ENCODE measurements around the gene H2AZ2. TPM values are rescaled to one million over a fixed set of nuclear protein-coding genes. Genes with fewer than 3 reads are reported as not detected.
"Not testable (repeated sequence)": the region's sequence is repeated elsewhere in the genome, so short reads cannot be mapped to it uniquely, and the experiment has no call there.

H2AZ2 gene
- total RNA-seq, 1 experiment from 2014 or later, result 354 TPM

DNA sequence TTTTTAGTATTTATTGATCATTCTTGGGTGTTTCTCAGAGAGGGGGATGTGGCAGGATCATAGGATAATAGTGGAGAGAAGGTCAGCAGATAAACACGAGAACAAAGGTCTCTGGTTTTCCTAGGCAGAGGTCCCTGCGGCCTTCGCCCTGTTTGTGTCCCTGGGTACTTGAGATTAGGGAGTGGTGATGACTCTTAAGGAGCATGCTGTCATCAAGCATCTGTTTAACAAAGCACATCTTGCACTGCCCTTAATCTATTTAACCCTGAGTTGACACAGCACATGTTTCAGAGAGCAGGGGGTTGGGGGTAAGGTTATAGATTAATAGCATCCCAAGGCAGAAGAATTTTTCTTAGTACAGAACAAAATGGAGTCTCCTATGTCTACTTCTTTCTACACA is 22.4 kb upstream of the H2AZ2 start:
- H2AFZ ChIP-seq; H3K79me2 ChIP-seq (ENCODE audit: low read depth); H3K27me3 ChIP-seq (ENCODE audit: insufficient read depth, low read depth); H4K20me1 ChIP-seq (ENCODE audit: insufficient read depth); BruUV-seq (replicated peaks); POLR2A ChIA-PET (ENCODE audit: unreplicated experiment); H3K27ac ChIP-seq; CTCF ChIA-PET; H3K9me3 ChIP-seq (ENCODE audit: insufficient read depth, low read depth); H3K9me2 ChIP-seq (ENCODE audit: insufficient read depth); H3K4me3 ChIP-seq; H3K4me2 ChIP-seq; intact Hi-C loops (cut with micrococcal nuclease; ENCODE audit: unreplicated experiment); H3K36me3 ChIP-seq (ENCODE audit: low read depth); DNase-seq: not testable (repeated sequence)
- H3F3A ChIP-seq (ENCODE audit: insufficient read depth, low read depth), result peaks cover 22% of the 10 kb centered on the region; the same call in 1 of the 2 replicates
- H3K4me1 ChIP-seq (replicated peaks; ENCODE audit: insufficient read depth), result peaks cover 14% of the 10 kb centered on the region; the same call in 1 of the 2 replicates

DNA sequence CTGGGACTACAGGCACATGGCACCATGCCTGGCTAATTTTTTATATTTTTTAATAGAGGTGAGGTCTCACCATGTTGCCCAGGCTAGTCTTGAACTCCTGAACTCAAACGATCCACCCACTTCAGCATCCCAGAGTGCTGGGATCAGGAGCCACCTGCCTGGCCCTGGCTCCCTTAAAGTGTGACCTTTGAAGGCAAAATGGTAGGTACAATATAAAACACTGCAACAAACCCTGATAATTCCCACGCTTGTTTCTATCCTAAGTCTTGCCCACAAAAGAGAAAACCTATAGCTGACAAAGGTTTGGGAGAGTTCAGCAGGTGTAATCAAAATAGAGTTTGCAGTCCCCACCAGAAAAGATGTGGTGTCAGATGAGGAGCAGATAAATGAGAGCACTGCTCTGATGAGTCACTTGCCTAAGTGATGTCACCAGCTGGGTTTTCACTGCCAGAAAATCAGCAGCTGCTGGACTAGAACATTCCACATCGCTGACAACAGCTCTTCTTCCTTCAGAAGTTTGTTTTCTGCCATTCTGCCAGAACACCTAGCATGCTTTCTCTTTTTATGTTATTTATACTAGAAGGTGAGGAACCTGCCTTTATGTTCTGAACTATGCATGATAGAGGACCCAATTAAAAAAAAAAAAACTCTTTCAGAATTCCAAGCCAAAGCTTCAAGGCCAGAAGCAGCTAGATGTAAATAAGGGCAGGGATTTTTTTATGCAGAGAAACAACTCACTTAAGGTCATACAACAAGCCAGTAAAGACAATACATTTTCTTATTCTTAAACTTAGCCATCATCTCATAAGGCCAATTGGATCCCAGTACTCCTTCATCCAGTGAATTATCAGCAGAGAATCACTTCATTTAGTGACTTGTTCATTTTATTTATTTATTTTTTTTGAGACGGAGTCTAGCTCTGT is 19.4 kb upstream of the H2AZ2 start:
- Histone ChIP-seq H3K79me2 (ENCODE audit: low read depth) (no peaks in the 10 kb centered on the region), H3K36me3 (ENCODE audit: low read depth) (no peaks in the 10 kb centered on the region), H3K27me3 (ENCODE audit: insufficient read depth, low read depth) (no peaks in the 10 kb centered on the region), H3K27ac (no peak overlapping the region), H3K9me2 (ENCODE audit: insufficient read depth) (no peaks in the 10 kb centered on the region), H3K4me2 (no peak overlapping the region), H3K4me1 (replicated peaks; ENCODE audit: insufficient read depth) (peaks cover 15% of the 10 kb centered on the region; the same call in 1 of the 2 replicates), H3K9me3 (ENCODE audit: insufficient read depth, low read depth) (no peaks in the 10 kb centered on the region; the same call in 1 of the 2 replicates), H3F3A (ENCODE audit: insufficient read depth, low read depth) (peaks cover 15% of the 10 kb centered on the region; the same call in 1 of the 2 replicates), H4K20me1 (ENCODE audit: insufficient read depth) (no peaks in the 10 kb centered on the region), H2AFZ (no peak overlapping the region), H3K4me3 (no peak overlapping the region)
- POLR2A ChIA-PET (ENCODE audit: unreplicated experiment), result interaction anchor here (0.6 kb wide), 1 partner anchor 17 kb away, joined by 3 read pairs; no protein-coding TSS in a partner anchor
- TF ChIP-seq, protein P1, sequence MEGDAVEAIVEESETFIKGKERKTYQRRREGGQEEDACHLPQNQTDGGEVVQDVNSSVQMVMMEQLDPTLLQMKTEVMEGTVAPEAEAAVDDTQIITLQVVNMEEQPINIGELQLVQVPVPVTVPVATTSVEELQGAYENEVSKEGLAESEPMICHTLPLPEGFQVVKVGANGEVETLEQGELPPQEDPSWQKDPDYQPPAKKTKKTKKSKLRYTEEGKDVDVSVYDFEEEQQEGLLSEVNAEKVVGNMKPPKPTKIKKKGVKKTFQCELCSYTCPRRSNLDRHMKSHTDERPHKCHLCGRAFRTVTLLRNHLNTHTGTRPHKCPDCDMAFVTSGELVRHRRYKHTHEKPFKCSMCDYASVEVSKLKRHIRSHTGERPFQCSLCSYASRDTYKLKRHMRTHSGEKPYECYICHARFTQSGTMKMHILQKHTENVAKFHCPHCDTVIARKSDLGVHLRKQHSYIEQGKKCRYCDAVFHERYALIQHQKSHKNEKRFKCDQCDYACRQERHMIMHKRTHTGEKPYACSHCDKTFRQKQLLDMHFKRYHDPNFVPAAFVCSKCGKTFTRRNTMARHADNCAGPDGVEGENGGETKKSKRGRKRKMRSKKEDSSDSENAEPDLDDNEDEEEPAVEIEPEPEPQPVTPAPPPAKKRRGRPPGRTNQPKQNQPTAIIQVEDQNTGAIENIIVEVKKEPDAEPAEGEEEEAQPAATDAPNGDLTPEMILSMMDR (conservative IDR thresholded peaks at IDR 0.05), result no peak
- TF ChIP-seq EZH2 (IDR thresholded peaks at IDR 0.05; ENCODE audit: low read depth), result no peak
- no TSS peak for BruUV-seq (replicated peaks)
- DNase-seq, result peak; percentile 24 to 80
- intact Hi-C loops (cut with micrococcal nuclease; ENCODE audit: unreplicated experiment), result no loop called here
- CTCF ChIA-PET, result no interaction called here

DNA sequence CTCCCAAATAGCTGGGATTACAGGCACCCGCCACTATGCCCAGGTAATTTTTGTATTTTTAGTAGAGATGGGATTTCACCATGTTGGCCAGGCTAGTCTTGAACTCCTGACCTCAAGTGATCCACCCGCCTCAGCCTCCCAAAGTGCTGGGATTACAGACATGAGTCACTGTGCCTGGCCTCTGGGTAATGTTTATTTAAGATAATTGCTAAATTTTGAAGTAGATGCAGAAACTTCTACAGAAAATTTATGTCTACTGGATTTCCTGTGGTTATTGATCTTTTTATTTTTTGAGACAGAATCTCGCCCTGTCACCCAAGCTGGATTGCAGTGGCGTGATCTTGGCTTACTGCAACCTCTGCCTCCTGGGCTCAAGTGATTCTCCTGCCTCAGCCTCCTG is 14.1 kb upstream of the H2AZ2 start:
- H3K4me3 ChIP-seq; H4K20me1 ChIP-seq (ENCODE audit: insufficient read depth); intact Hi-C loops (cut with micrococcal nuclease; ENCODE audit: unreplicated experiment); BruUV-seq (replicated peaks); H3K4me2 ChIP-seq; POLR2A ChIA-PET (ENCODE audit: unreplicated experiment); H3K27me3 ChIP-seq (ENCODE audit: insufficient read depth, low read depth); H3K36me3 ChIP-seq (ENCODE audit: low read depth); H3K9me2 ChIP-seq (ENCODE audit: insufficient read depth); H3K9me3 ChIP-seq (ENCODE audit: insufficient read depth, low read depth); H2AFZ ChIP-seq; H3K79me2 ChIP-seq (ENCODE audit: low read depth); H3K27ac ChIP-seq: not testable (repeated sequence)
- peak in 1 of 2 experiments; percentile 53 for DNase-seq
- CTCF ChIA-PET, result interaction anchor here (1.0 kb wide), 1 partner anchor 274 kb away, joined by 3 read pairs; no protein-coding TSS in a partner anchor
- H3K4me1 ChIP-seq (replicated peaks; ENCODE audit: insufficient read depth), result peaks cover 15% of the 10 kb centered on the region
- H3F3A ChIP-seq (ENCODE audit: insufficient read depth, low read depth), result peaks cover 16% of the 10 kb centered on the region; the same call in 1 of the 2 replicates

DNA sequence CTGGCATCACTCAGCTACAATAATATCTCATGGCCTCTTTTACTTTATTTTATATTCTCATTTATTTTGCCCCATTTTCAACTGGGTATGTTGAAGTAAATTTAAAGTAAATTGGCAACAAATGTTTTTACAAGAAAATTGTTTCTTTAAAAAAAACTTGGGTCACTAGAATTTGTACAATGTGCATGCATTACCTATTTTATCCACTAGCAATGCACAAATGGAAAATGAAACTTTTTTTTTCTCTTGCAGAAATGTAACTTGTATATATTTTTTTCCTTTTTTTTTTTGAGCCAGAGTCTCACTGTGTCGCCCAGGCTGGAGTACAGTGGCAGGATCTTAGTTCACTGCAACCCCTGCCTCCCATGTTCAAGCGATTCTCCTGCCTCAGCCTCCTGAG is 10.3 kb upstream of the H2AZ2 start:
- BruUV-seq (replicated peaks), result no TSS peak
- H3K4me2 ChIP-seq, result no peak overlapping the region
- intact Hi-C loops (cut with micrococcal nuclease; ENCODE audit: unreplicated experiment), result loop anchor here (10.0 kb wide), 2 partner anchors 127 to 407 kb away; no protein-coding TSS in a partner anchor
- H3K27me3 ChIP-seq (ENCODE audit: insufficient read depth, low read depth), result no peaks in the 10 kb centered on the region
- TF ChIP-seq, protein P1 (conservative IDR thresholded peaks at IDR 0.05), result peak; percentile 41; the same call in 1 of the 2 replicates
- no peak for TF ChIP-seq EZH2 (IDR thresholded peaks at IDR 0.05; ENCODE audit: low read depth)
- no peak overlapping the region for H2AFZ ChIP-seq
- peaks cover 11% of the 10 kb centered on the region for H3K4me1 ChIP-seq (replicated peaks; ENCODE audit: insufficient read depth)
- peaks cover 19% of the 10 kb centered on the region for H3F3A ChIP-seq (ENCODE audit: insufficient read depth, low read depth)
- no peaks in the 10 kb centered on the region for H3K79me2 ChIP-seq (ENCODE audit: low read depth)
- no peaks in the 10 kb centered on the region for H3K9me2 ChIP-seq (ENCODE audit: insufficient read depth)
- CTCF ChIA-PET, result interaction anchor here (0.6 to 1.5 kb wide), 3 partner anchors 27 to 378 kb away, joined by 3 to 14 read pairs (median 6); partner anchors contain the start of gene PURB
- no peak overlapping the region for H3K4me3 ChIP-seq
- POLR2A ChIA-PET (ENCODE audit: unreplicated experiment), result no interaction called here
- H3K36me3 ChIP-seq (ENCODE audit: low read depth), result no peaks in the 10 kb centered on the region
- no peaks in the 10 kb centered on the region for H3K9me3 ChIP-seq (ENCODE audit: insufficient read depth, low read depth)
- no peaks in the 10 kb centered on the region for H4K20me1 ChIP-seq (ENCODE audit: insufficient read depth)
- no peak overlapping the region for H3K27ac ChIP-seq
- DNase-seq, result no peak

Data from PC-9 (cell line).